Measurements from ENCODE around the gene METTL8.

DNA sequence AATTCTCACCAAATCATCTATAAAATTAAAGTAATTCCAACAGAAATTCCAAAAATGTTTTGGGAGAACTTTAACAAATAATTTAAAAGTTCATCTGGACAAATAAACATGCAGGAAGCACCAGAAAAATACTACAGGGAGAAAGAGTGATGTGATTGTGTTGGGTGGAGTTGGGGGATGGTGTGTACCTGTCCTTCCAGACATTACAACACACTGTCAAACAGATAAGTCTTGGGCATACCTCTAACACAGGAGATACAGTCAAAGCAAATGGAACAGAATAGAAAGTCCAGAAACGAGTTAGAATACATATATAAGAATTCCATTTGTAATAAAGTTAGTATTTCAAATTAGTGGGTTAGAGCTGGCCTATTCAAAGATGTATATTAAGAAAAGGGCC, 22.6 kb downstream of the METTL8 start:
- TF ChIP-seq, protein P1, sequence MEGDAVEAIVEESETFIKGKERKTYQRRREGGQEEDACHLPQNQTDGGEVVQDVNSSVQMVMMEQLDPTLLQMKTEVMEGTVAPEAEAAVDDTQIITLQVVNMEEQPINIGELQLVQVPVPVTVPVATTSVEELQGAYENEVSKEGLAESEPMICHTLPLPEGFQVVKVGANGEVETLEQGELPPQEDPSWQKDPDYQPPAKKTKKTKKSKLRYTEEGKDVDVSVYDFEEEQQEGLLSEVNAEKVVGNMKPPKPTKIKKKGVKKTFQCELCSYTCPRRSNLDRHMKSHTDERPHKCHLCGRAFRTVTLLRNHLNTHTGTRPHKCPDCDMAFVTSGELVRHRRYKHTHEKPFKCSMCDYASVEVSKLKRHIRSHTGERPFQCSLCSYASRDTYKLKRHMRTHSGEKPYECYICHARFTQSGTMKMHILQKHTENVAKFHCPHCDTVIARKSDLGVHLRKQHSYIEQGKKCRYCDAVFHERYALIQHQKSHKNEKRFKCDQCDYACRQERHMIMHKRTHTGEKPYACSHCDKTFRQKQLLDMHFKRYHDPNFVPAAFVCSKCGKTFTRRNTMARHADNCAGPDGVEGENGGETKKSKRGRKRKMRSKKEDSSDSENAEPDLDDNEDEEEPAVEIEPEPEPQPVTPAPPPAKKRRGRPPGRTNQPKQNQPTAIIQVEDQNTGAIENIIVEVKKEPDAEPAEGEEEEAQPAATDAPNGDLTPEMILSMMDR (conservative IDR thresholded peaks at IDR 0.05; ENCODE audit: low read depth in 2 of 2): no peak
- TF ChIP-seq EZH2 (IDR thresholded peaks at IDR 0.05; ENCODE audit: low read depth, unreplicated experiment) (no peak), POLR2AphosphoS5 (IDR thresholded peaks at IDR 0.05; ENCODE audit: low read depth) (no peak), EZH2phosphoT487 (IDR thresholded peaks at IDR 0.05; ENCODE audit: unreplicated experiment) (no peak), NANOG (IDR thresholded peaks at IDR 0.05; ENCODE audit: borderline replicate concordance) (no peak), JUNB (IDR thresholded peaks at IDR 0.05; ENCODE audit: unreplicated experiment) (no peak), ZNF114 (CRISPR knock-in tag; IDR thresholded peaks at IDR 0.05) (no peak)
- TF ChIP-seq, protein P2, sequence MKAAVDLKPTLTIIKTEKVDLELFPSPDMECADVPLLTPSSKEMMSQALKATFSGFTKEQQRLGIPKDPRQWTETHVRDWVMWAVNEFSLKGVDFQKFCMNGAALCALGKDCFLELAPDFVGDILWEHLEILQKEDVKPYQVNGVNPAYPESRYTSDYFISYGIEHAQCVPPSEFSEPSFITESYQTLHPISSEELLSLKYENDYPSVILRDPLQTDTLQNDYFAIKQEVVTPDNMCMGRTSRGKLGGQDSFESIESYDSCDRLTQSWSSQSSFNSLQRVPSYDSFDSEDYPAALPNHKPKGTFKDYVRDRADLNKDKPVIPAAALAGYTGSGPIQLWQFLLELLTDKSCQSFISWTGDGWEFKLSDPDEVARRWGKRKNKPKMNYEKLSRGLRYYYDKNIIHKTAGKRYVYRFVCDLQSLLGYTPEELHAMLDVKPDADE (IDR thresholded peaks at IDR 0.05): no peak
- TF ChIP-seq, protein P3, sequence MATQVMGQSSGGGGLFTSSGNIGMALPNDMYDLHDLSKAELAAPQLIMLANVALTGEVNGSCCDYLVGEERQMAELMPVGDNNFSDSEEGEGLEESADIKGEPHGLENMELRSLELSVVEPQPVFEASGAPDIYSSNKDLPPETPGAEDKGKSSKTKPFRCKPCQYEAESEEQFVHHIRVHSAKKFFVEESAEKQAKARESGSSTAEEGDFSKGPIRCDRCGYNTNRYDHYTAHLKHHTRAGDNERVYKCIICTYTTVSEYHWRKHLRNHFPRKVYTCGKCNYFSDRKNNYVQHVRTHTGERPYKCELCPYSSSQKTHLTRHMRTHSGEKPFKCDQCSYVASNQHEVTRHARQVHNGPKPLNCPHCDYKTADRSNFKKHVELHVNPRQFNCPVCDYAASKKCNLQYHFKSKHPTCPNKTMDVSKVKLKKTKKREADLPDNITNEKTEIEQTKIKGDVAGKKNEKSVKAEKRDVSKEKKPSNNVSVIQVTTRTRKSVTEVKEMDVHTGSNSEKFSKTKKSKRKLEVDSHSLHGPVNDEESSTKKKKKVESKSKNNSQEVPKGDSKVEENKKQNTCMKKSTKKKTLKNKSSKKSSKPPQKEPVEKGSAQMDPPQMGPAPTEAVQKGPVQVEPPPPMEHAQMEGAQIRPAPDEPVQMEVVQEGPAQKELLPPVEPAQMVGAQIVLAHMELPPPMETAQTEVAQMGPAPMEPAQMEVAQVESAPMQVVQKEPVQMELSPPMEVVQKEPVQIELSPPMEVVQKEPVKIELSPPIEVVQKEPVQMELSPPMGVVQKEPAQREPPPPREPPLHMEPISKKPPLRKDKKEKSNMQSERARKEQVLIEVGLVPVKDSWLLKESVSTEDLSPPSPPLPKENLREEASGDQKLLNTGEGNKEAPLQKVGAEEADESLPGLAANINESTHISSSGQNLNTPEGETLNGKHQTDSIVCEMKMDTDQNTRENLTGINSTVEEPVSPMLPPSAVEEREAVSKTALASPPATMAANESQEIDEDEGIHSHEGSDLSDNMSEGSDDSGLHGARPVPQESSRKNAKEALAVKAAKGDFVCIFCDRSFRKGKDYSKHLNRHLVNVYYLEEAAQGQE (IDR thresholded peaks at IDR 0.05; ENCODE audit: unreplicated experiment): no peak
- TF ChIP-seq, protein P4, sequence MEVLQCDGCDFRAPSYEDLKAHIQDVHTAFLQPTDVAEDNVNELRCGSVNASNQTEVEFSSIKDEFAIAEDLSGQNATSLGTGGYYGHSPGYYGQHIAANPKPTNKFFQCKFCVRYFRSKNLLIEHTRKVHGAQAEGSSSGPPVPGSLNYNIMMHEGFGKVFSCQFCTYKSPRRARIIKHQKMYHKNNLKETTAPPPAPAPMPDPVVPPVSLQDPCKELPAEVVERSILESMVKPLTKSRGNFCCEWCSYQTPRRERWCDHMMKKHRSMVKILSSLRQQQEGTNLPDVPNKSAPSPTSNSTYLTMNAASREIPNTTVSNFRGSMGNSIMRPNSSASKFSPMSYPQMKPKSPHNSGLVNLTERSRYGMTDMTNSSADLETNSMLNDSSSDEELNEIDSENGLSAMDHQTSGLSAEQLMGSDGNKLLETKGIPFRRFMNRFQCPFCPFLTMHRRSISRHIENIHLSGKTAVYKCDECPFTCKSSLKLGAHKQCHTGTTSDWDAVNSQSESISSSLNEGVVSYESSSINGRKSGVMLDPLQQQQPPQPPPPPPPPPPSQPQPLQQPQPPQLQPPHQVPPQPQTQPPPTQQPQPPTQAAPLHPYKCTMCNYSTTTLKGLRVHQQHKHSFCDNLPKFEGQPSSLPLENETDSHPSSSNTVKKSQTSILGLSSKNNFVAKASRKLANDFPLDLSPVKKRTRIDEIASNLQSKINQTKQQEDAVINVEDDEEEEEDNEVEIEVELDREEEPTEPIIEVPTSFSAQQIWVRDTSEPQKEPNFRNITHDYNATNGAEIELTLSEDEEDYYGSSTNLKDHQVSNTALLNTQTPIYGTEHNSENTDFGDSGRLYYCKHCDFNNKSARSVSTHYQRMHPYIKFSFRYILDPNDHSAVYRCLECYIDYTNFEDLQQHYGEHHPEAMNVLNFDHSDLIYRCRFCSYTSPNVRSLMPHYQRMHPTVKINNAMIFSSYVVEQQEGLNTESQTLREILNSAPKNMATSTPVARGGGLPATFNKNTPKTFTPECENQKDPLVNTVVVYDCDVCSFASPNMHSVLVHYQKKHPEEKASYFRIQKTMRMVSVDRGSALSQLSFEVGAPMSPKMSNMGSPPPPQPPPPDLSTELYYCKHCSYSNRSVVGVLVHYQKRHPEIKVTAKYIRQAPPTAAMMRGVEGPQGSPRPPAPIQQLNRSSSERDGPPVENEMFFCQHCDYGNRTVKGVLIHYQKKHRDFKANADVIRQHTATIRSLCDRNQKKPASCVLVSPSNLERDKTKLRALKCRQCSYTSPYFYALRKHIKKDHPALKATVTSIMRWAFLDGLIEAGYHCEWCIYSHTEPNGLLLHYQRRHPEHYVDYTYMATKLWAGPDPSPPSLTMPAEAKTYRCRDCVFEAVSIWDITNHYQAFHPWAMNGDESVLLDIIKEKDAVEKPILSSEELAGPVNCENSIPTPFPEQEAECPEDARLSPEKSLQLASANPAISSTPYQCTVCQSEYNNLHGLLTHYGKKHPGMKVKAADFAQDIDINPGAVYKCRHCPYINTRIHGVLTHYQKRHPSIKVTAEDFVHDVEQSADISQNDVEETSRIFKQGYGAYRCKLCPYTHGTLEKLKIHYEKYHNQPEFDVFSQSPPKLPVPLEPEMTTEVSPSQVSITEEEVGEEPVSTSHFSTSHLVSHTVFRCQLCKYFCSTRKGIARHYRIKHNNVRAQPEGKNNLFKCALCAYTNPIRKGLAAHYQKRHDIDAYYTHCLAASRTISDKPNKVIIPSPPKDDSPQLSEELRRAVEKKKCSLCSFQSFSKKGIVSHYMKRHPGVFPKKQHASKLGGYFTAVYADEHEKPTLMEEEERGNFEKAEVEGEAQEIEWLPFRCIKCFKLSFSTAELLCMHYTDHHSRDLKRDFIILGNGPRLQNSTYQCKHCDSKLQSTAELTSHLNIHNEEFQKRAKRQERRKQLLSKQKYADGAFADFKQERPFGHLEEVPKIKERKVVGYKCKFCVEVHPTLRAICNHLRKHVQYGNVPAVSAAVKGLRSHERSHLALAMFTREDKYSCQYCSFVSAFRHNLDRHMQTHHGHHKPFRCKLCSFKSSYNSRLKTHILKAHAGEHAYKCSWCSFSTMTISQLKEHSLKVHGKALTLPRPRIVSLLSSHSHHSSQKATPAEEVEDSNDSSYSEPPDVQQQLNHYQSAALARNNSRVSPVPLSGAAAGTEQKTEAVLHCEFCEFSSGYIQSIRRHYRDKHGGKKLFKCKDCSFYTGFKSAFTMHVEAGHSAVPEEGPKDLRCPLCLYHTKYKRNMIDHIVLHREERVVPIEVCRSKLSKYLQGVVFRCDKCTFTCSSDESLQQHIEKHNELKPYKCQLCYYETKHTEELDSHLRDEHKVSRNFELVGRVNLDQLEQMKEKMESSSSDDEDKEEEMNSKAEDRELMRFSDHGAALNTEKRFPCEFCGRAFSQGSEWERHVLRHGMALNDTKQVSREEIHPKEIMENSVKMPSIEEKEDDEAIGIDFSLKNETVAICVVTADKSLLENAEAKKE (CRISPR knock-in tag; IDR thresholded peaks at IDR 0.05): no peak
